Tibial nerve (tissue), 4 donors: ENCODE data around the gene CARMIL1. TPM values are rescaled to one million over a fixed set of nuclear protein-coding genes. Genes with fewer than 3 reads are reported as not detected.

Source experiments
- DNase-seq, 2 donors: peaks; one replicate each; pipeline ENCODE4 v3.0.0-alpha.2; 2019; ENCODE audit warnings: low spot score in 2 of 2
- H3K27ac ChIP-seq, 4 donors: fragments of 200-600 bp; sonication (generic) in 3 of 4; one replicate each; pipeline ENCODE4 v1.5.1; 2017 to 2019; ENCODE audit warnings: mild to moderate bottlenecking in 1 of 4
- H3K27me3 ChIP-seq, 2 donors: fragments of 200-600 bp; sonication (generic) in 1 of 2; one replicate each; pipeline versions ENCODE4 v1.5.1 to v1.6.0; 2017 to 2019
- H3K36me3 ChIP-seq, 3 donors: fragments of 200-600 bp; sonication (generic); one replicate each; pipeline ENCODE4 v1.5.1; 2018 to 2019
- H3K4me1 ChIP-seq, 4 donors: fragments of 200-600 bp; sonication (generic) in 3 of 4; one replicate each; pipeline ENCODE4 v1.5.1; 2017 to 2019
- H3K4me3 ChIP-seq, 4 donors: fragments of 200-600 bp; sonication (generic) in 3 of 4; one replicate each; pipeline ENCODE4 v1.5.1; 2017 to 2019; ENCODE audit warnings: mild to moderate bottlenecking in 1 of 4, moderate library complexity in 1 of 4
- H3K9me3 ChIP-seq, 4 donors: fragments of 200-600 bp; sonication (generic) in 3 of 4; one replicate each; pipeline ENCODE4 v1.5.1; 2017 to 2019
- EP300 ChIP-seq, 2 donors: sonication (generic); formaldehyde crosslinking; IDR thresholded peaks; one replicate each; pipeline ENCODE4 v1.6.1; 2017; ENCODE audit warnings: antibody characterized with exemption in 2 of 2, mild to moderate bottlenecking in 1 of 2
- POLR2A ChIP-seq, 2 donors: fragments of 450-650 bp; IDR thresholded peaks; one replicate each; pipeline ENCODE4 v1.6.1; 2017; ENCODE audit warnings: antibody characterized with exemption in 2 of 2, mild to moderate bottlenecking in 2 of 2, moderate library complexity in 2 of 2
- WGBS, 2 donors: methylation state at CpG; one replicate each; pipeline ENCODE4 v1.1.5; 2018; 5-methylcytosine and 5-hydroxymethylcytosine counted together
- total RNA-seq, 4 donors: library from RNA; depleted of rRNA; stranded (reverse); fragments of >200 nt; gene quantifications; one replicate each; pipeline ENCODE4 v1.1.0, GENCODE V29; 2016
- TF ChIP-seq, protein P1 (sequence below), 5 experiments: fragments of 200-600 bp in 3 of 5; fragments of 450-650 bp in 2 of 5; sonication (generic) in 3 of 5; IDR thresholded peaks; one replicate each; pipeline ENCODE4 v1.5.1; 2016 to 2019; ENCODE audit warnings: antibody characterized with exemption in 5 of 5, mild to moderate bottlenecking in 3 of 5, moderate library complexity in 2 of 5

Gene CARMIL1
- total RNA-seq, 4 donors from 2014 or later, result 29.1 to 43.5 (median 34.1) TPM

DNA sequence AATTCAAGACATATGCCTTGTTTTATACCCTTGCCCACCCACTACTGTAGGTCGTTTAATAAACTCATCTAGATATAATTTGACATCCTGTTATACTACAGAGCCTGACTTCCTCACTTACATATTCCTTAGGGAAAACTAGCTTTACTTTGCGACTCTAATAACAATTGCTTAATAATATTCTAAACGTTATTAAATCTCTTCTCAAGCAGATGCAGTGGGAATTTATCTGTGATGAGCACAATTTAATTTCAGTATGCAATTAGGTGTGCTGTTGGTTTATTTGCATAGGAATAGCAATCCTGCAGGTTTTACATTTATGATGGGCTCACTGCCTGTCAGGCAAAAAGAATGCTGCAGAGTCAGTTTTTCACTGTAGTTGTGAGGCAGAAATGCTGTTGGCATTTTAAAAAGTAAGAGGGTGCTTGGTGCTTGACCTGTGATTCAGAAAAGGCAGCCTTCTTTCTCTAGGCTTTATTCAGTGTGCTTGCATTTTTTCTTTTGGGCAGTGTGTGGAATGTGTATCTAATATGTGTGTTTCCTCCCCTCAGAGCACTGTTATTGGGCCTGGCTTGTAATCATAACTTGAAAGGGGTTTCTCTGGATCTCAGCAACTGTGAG lies 220.6 kb downstream of the CARMIL1 start:
- H3K27me3 ChIP-seq, result no peaks in the 10 kb centered on the region
- no peaks in the 10 kb centered on the region for H3K9me3 ChIP-seq
- TF ChIP-seq EP300 (IDR thresholded peaks at IDR 0.05) (no peak), POLR2A (IDR thresholded peaks at IDR 0.05) (no peak)
- TF ChIP-seq, protein P1, sequence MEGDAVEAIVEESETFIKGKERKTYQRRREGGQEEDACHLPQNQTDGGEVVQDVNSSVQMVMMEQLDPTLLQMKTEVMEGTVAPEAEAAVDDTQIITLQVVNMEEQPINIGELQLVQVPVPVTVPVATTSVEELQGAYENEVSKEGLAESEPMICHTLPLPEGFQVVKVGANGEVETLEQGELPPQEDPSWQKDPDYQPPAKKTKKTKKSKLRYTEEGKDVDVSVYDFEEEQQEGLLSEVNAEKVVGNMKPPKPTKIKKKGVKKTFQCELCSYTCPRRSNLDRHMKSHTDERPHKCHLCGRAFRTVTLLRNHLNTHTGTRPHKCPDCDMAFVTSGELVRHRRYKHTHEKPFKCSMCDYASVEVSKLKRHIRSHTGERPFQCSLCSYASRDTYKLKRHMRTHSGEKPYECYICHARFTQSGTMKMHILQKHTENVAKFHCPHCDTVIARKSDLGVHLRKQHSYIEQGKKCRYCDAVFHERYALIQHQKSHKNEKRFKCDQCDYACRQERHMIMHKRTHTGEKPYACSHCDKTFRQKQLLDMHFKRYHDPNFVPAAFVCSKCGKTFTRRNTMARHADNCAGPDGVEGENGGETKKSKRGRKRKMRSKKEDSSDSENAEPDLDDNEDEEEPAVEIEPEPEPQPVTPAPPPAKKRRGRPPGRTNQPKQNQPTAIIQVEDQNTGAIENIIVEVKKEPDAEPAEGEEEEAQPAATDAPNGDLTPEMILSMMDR (IDR thresholded peaks at IDR 0.05), result no peak

DNA sequence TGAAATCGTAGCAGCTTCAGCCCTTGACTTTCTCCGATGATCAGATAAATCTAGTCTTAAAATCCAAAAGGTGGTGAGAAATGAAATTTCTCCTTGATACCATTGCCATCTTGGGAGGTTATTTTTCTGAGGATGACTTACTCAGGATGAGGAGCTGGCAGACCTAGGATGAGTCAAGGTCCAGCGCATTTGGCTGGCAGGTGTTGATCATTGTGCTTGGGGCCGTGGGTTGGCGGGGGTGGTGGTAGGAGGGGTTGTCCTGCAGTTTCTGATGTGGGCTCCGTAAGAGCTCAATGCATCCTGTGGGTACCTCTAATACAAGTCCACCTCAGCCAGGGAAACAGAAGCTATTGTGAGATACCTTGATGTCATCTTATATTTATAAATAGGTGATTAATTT lies 224.5 kb downstream of the CARMIL1 start:
- 94 to 95% methylated on average over 6 of the region's 6 CpGs for WGBS, 2 donors
- Histone ChIP-seq H3K4me1 (no peaks in the 10 kb centered on the region), H3K36me3 (no peaks in the 10 kb centered on the region), H3K4me3 (no peak overlapping the region), H3K27ac (no peak overlapping the region), H3K27me3 (no peaks in the 10 kb centered on the region), H3K9me3 (no peaks in the 10 kb centered on the region)
- TF ChIP-seq POLR2A (IDR thresholded peaks at IDR 0.05) (no peak), EP300 (IDR thresholded peaks at IDR 0.05) (no peak)
- TF ChIP-seq, protein P1 (IDR thresholded peaks at IDR 0.05), result no peak
- no peak for DNase-seq

More for the DNA sequence above, 220.6 kb downstream of the CARMIL1 start:
- no peak for DNase-seq
- Histone ChIP-seq H3K4me1 (no peaks in the 10 kb centered on the region), H3K4me3 (no peak overlapping the region), H3K27ac (no peak overlapping the region), H3K36me3 (no peaks in the 10 kb centered on the region)
- WGBS, 2 donors, result 43 to 44% methylated on average over 3 of the region's 3 CpGs

DNA sequence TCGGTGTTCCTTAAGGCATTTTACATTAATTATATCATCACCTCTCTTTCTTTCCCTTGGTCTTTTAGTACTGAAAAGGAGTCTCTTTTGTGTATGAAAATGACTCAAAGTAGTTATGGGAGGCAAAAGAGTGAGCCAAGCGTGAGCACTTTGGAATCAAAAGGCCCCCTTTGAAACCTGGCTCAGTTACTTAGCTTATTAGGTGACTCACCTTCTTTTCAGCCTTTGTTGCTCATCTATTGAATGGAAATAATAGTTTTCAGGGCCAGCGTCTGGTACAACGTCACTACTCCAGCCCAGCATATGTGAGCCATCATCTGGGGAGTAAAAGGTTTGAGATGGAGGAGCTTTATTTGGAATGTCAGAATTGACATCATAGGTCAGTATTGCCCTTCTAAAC lies 225.5 kb downstream of the CARMIL1 start:
- 74 to 80% methylated on average over 4 of the region's 4 CpGs for WGBS, 2 donors
- no peak for DNase-seq
- H3K27ac ChIP-seq, result no peak overlapping the region
- H3K9me3 ChIP-seq, result no peaks in the 10 kb centered on the region
- H3K4me3 ChIP-seq, result no peak overlapping the region
- H3K4me1 ChIP-seq, result no peaks in the 10 kb centered on the region
- no peaks in the 10 kb centered on the region for H3K27me3 ChIP-seq
- no peaks in the 10 kb centered on the region for H3K36me3 ChIP-seq
- TF ChIP-seq, protein P1 (IDR thresholded peaks at IDR 0.05), result no peak
- TF ChIP-seq POLR2A (IDR thresholded peaks at IDR 0.05) (no peak), EP300 (IDR thresholded peaks at IDR 0.05) (no peak)

DNA sequence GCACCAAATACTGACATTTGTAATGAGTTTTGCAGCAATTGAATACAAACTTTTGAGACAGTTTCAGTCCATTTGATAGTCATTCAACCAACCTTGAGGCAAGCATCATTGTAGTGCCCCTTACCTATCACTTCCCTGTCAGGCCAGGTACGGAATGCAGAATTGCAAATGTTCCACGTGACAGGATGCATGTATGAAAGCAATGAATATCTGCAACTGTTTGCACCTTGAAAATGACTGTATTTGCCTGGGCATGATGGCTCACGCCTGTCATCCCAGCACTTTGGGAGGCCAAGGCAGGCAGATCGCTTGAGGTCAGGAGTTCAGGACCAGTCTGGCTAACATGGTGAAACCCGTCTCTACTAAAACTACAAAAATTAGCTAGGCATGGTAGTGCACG lies 226.8 kb downstream of the CARMIL1 start:
- Histone ChIP-seq H3K36me3 (no peaks in the 10 kb centered on the region), H3K27ac (no peak overlapping the region), H3K27me3 (no peaks in the 10 kb centered on the region), H3K4me1 (no peaks in the 10 kb centered on the region), H3K4me3 (no peak overlapping the region), H3K9me3 (no peaks in the 10 kb centered on the region)
- DNase-seq, result no peak
- WGBS, 2 donors, result 70 to 75% methylated on average over 6 of the region's 6 CpGs
- no peak for TF ChIP-seq EP300 (IDR thresholded peaks at IDR 0.05)
- TF ChIP-seq POLR2A (IDR thresholded peaks at IDR 0.05), result no peak
- TF ChIP-seq, protein P1 (IDR thresholded peaks at IDR 0.05), result no peak

DNA sequence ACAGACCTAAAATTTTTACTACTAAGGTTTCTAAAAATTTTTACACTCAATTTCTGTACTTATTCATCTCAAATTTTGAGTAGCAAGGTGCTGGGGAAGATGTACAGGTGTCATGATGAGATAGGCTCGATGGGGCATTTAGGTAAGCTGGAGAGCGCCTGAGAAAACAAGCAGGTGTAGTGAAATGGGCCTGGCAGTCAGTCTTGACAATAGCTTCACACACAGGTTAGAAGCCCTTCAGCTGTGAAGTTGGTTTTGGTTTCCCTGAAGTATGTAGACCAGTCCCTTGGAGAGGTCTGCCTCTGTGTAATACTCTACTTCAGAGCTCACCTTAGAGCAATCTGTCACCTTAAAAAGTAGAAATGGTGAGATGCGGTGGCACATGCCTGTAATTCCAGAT lies 228.9 kb downstream of the CARMIL1 start:
- DNase-seq, result no peak
- Histone ChIP-seq H3K9me3 (no peaks in the 10 kb centered on the region), H3K27ac (no peak overlapping the region), H3K27me3 (no peaks in the 10 kb centered on the region), H3K4me3 (no peak overlapping the region), H3K4me1 (no peaks in the 10 kb centered on the region), H3K36me3 (no peaks in the 10 kb centered on the region)
- TF ChIP-seq, protein P1 (IDR thresholded peaks at IDR 0.05), result no peak
- TF ChIP-seq POLR2A (IDR thresholded peaks at IDR 0.05) (no peak), EP300 (IDR thresholded peaks at IDR 0.05) (no peak)
- WGBS, 2 donors, result 79 to 82% methylated on average over 3 of the region's 3 CpGs
